Measurements from ENCODE around the gene CSGALNACT2. TPM values are rescaled to one million over a fixed set of nuclear protein-coding genes. Genes with fewer than 3 reads are reported as not detected.

CSGALNACT2 gene
- total RNA-seq, 1 donor = 31.8 TPM

DNA sequence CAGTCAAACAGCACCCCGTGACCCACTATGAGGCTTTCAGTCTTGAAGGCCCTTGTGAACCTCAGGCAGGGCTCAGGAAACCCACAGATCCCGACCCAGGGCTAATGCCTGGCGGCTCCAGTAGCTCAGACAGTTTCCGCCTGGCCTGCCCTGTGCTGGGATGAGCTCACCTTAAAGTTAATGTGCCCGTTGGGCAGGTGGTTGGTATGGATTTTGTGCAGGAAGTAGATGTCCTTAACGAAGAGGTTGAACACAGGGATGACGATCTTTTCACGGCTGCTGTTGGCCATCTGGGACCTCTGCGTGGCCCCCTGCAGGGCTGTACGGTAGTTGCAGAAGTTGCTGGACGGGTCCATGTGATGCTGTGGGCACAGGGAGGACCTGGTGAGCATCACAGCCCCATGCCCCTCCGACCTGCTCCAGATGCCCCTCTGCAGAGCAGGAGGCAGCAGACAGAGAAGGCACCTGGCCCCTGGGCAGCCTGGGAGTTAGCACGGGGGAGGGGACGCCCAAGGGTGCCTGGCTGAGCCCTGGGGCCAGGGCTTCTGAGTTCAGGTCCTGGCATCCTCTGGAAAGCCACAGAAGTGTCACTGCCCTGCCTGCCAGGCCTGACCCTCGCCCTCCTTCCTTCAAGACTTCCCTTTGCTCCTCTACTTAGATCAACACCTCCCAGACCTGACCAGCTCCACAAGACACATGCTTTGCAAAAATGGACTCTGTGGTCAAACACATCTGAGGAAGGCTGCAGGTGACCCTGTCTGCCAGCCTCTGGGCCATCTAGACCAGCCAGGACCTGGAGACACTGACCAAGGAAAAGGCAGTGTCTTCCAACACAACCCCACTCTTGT is 59.8 kb downstream of the CSGALNACT2 start:
- peaks cover 2% of the 10 kb centered on the region for H3K4me1 ChIP-seq (ENCODE audit: insufficient read depth, low read length)
- H3K79me2 ChIP-seq (ENCODE audit: insufficient read depth, low read length) = no peaks in the 10 kb centered on the region
- TF ChIP-seq, protein P1, sequence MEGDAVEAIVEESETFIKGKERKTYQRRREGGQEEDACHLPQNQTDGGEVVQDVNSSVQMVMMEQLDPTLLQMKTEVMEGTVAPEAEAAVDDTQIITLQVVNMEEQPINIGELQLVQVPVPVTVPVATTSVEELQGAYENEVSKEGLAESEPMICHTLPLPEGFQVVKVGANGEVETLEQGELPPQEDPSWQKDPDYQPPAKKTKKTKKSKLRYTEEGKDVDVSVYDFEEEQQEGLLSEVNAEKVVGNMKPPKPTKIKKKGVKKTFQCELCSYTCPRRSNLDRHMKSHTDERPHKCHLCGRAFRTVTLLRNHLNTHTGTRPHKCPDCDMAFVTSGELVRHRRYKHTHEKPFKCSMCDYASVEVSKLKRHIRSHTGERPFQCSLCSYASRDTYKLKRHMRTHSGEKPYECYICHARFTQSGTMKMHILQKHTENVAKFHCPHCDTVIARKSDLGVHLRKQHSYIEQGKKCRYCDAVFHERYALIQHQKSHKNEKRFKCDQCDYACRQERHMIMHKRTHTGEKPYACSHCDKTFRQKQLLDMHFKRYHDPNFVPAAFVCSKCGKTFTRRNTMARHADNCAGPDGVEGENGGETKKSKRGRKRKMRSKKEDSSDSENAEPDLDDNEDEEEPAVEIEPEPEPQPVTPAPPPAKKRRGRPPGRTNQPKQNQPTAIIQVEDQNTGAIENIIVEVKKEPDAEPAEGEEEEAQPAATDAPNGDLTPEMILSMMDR (IDR thresholded peaks at IDR 0.05; ENCODE audit: extremely low read depth, low read depth, low read length) = peak; percentile 61
- H3K4me2 ChIP-seq (ENCODE audit: insufficient read depth, low read length) = no peak overlapping the region
- H2AFZ ChIP-seq (ENCODE audit: low read length) = no peak overlapping the region
- no peak overlapping the region for H3K27ac ChIP-seq (ENCODE audit: low read depth, low read length)
- H3K36me3 ChIP-seq (ENCODE audit: insufficient read depth, low read length) = no peaks in the 10 kb centered on the region
- no peaks in the 10 kb centered on the region for H3K27me3 ChIP-seq (ENCODE audit: insufficient read depth, low read length)
- H4K20me1 ChIP-seq (ENCODE audit: insufficient read depth, low read length) = no peaks in the 10 kb centered on the region
- DNase-seq (ENCODE audit: insufficient read length, low spot score, missing footprints) = peak; percentile 95
- H3K4me3 ChIP-seq (ENCODE audit: insufficient read depth, low read length) = no peak overlapping the region
- no peaks in the 10 kb centered on the region for H3K9me3 ChIP-seq (ENCODE audit: low read depth, low read length)

DNA sequence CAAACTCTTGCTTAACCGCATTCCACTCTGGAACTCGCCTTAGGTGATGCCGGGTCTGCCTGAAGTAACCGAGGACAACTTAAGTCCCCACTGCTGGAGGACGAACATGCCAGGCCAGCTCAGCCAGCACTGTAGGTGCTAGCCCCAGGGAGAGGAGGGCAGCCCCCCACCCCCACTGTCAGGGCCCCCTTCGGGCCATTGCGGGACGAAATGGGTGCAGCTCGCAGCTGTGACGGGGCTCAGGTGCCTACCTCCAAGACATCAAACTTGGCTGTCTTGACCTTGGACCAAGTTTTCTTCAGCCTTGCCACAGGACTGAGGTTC is 60.4 kb downstream of the CSGALNACT2 start:
- no peak overlapping the region for H3K4me2 ChIP-seq (ENCODE audit: insufficient read depth, low read length)

DNA sequence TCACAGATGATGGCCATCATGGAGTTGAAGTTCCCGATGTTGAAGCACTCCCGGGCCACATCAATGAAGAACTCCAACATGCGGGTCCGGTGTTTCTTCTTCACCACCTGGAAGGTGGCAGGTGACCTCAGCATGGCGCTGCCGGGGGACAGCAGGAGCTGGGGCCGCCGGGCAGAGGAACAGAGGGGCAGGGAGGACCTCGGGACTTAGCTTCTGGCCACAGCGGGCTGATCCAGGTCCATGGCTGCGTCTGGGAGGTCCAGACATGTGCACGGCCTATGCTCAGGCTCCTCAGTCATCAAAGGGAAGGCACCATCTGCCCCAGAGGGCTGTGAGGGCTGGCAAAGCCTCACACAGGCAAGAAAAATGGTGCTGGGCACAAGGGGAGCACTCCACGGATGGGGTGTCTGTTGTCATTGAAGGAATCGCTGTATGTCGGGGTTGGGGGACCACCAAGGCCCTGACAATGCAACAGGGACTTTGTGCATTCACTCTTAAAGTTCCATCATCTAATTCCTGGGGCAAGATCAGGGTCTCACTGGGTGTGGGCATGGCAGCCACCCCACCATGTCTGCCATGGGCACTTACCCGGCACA is 60.9 kb downstream of the CSGALNACT2 start:
- Histone ChIP-seq H3K4me1 (ENCODE audit: insufficient read depth, low read length) (peaks cover under 1% of the 10 kb centered on the region), H2AFZ (ENCODE audit: low read length) (no peak overlapping the region), H3K4me3 (ENCODE audit: insufficient read depth, low read length) (no peak overlapping the region), H3K4me2 (ENCODE audit: insufficient read depth, low read length) (no peak overlapping the region), H3K27me3 (ENCODE audit: insufficient read depth, low read length) (no peaks in the 10 kb centered on the region), H4K20me1 (ENCODE audit: insufficient read depth, low read length) (no peaks in the 10 kb centered on the region), H3K9me3 (ENCODE audit: low read depth, low read length) (no peaks in the 10 kb centered on the region), H3K36me3 (ENCODE audit: insufficient read depth, low read length) (no peaks in the 10 kb centered on the region), H3K27ac (ENCODE audit: low read depth, low read length) (no peak overlapping the region), H3K79me2 (ENCODE audit: insufficient read depth, low read length) (no peaks in the 10 kb centered on the region)
- DNase-seq (ENCODE audit: insufficient read length, low spot score, missing footprints) = peak; percentile 91
- TF ChIP-seq, protein P1 (IDR thresholded peaks at IDR 0.05; ENCODE audit: extremely low read depth, low read depth, low read length) = no peak

More for the DNA sequence above, 60.4 kb downstream of the CSGALNACT2 start:
- Histone ChIP-seq H3K4me3 (ENCODE audit: insufficient read depth, low read length) (no peak overlapping the region), H3K27me3 (ENCODE audit: insufficient read depth, low read length) (no peaks in the 10 kb centered on the region), H3K9me3 (ENCODE audit: low read depth, low read length) (no peaks in the 10 kb centered on the region), H3K4me1 (ENCODE audit: insufficient read depth, low read length) (peaks cover 2% of the 10 kb centered on the region), H3K36me3 (ENCODE audit: insufficient read depth, low read length) (no peaks in the 10 kb centered on the region), H3K79me2 (ENCODE audit: insufficient read depth, low read length) (no peaks in the 10 kb centered on the region), H2AFZ (ENCODE audit: low read length) (no peak overlapping the region), H3K27ac (ENCODE audit: low read depth, low read length) (no peak overlapping the region), H4K20me1 (ENCODE audit: insufficient read depth, low read length) (no peaks in the 10 kb centered on the region)
- DNase-seq (ENCODE audit: insufficient read length, low spot score, missing footprints) = peak; percentile 71
- TF ChIP-seq, protein P1 (IDR thresholded peaks at IDR 0.05; ENCODE audit: extremely low read depth, low read depth, low read length) = no peak
